Epithelial cell of esophagus (primary cell): ENCODE data around the gene ELOA.
"Not testable (repeated sequence)": the region's sequence is repeated elsewhere in the genome, so short reads cannot be mapped to it uniquely, and the experiment has no call there.

Experiments used
- DNase-seq: peaks from one replicate; pipeline ENCODE4 v3.0.0; 2010; ENCODE audit warnings: low read depth
- H3K4me3 ChIP-seq: 2 replicates; pipeline ENCODE4 v1.5.1; 2011; ENCODE audit warnings: mild to moderate bottlenecking, low read length, control low read depth
- TF ChIP-seq, protein P1 (sequence below): IDR thresholded peaks from 2 replicates; pipeline ENCODE4 v1.5.1; 2011; ENCODE audit warnings: low read depth, mild to moderate bottlenecking, low read length, control low read depth, inconsistent platforms; ENCODE audit not compliant: insufficient read depth; ENCODE audit errors: missing control alignments

ELOA gene

DNA sequence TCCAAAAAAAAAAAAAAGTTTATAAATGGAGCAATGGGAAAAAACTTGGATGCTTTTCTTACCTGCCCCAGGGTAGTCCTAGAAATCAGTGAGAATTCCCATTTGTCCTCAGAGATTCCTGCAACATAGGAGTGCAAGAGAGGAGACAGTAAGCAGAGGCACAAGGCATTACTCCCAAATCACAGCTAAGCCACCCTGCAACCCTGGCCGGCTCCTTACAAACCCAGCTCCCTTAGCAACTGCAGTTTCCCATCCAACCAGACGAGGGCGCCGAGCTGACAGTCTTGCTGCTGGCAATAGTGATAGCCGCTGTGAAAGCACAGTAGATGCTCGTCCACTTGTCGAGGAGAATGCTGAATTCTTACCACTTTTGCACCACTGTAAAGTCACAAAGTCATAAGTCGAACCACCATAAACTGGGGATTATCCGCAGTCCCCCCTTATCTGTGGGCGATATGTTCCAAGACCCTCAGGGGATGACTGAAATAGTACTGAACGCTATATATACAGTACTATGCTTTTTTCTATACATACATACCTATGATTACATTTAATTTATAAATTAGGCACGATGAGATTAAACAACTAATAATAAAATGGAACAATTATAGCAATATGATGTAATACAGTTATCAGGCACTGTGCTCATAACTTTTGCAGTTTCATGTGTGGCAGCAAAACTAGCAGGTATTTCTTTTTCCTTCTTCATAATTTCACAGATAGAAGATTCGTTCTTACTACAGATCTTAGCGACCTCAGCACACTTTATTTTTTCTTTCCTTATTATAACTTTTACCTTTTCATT is 29.0 kb downstream of the ELOA start:
- H3K4me3 ChIP-seq, result no peak overlapping the region
- peak; percentile 85 for DNase-seq
- TF ChIP-seq, protein P1, sequence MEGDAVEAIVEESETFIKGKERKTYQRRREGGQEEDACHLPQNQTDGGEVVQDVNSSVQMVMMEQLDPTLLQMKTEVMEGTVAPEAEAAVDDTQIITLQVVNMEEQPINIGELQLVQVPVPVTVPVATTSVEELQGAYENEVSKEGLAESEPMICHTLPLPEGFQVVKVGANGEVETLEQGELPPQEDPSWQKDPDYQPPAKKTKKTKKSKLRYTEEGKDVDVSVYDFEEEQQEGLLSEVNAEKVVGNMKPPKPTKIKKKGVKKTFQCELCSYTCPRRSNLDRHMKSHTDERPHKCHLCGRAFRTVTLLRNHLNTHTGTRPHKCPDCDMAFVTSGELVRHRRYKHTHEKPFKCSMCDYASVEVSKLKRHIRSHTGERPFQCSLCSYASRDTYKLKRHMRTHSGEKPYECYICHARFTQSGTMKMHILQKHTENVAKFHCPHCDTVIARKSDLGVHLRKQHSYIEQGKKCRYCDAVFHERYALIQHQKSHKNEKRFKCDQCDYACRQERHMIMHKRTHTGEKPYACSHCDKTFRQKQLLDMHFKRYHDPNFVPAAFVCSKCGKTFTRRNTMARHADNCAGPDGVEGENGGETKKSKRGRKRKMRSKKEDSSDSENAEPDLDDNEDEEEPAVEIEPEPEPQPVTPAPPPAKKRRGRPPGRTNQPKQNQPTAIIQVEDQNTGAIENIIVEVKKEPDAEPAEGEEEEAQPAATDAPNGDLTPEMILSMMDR, result peak; percentile 99

DNA sequence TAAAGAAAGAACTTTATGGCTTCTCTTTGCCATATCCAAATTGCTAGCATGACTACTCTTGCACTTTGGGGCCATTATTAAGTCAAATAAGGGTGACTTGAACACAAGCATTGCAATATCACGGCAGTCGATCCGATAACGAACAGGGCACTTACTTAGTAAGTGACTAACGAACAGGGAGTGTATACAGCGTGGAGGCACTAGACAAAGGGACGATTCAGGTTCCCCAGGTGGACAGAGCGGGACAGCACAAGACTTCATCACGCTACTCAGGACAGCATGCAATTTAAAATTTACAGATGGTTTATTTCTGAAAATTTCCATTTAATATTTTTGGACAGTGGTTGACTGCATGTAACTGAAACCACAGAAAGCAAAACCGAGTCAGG is 29.6 kb downstream of the ELOA start:
- TF ChIP-seq, protein P1, result no peak
- DNase-seq, result no peak
- H3K4me3 ChIP-seq, result no peak overlapping the region

DNA sequence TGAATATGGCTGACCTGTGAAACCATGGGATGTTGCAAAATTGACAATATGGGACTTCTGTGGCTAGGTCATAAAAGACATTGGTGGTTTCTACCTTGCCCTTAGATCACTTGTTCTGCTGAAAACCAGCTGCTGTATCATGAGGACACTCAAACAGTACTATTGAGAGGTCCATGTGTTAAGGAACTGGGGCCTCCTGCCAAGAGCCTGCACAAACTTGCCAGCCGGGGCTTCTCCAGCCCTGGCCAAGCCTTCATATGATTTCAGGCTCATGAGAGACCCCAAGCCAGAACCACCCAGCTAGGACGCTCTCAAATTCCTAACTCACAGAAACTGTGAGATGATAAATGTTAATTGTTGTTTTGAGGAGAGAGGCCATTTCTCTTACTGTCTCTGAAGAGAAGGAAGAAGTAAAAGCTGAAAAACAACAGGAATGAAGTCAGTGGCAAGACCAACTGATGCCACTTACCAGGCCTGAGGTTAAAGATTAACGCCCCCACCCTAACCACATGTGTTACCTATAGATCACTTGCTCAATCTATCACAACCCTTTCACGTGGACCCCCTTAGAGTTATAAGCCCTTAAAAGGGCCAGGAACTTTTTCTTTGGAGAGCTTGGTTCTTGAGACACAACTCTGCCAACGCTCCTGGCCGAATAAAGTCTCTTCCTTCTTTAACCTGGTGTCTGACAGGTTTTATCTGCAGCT is 31.1 kb downstream of the ELOA start:
- no peak for DNase-seq
- TF ChIP-seq, protein P1, result no peak
- H3K4me3 ChIP-seq, result no peak overlapping the region

DNA sequence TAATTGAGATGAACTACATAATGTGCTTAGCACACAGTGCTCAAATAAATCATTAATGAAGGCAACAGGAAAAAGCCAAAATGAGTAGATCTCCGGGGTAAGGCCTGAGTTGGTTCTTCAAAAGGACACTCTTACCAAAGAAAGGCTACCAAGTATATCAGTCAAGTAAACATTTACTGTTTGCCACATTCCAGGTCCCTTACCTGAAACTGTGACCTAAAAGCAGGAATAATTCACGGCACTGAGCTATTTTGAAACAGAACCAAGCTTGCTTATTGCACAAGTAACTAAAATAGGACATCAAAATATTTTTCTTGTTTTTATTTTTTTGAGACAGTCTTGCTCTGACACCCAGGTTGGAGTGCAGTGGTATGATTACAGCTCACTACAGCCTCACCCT is 32.9 kb downstream of the ELOA start:
- DNase-seq, result no peak
- TF ChIP-seq, protein P1, result no peak
- no peak overlapping the region for H3K4me3 ChIP-seq

DNA sequence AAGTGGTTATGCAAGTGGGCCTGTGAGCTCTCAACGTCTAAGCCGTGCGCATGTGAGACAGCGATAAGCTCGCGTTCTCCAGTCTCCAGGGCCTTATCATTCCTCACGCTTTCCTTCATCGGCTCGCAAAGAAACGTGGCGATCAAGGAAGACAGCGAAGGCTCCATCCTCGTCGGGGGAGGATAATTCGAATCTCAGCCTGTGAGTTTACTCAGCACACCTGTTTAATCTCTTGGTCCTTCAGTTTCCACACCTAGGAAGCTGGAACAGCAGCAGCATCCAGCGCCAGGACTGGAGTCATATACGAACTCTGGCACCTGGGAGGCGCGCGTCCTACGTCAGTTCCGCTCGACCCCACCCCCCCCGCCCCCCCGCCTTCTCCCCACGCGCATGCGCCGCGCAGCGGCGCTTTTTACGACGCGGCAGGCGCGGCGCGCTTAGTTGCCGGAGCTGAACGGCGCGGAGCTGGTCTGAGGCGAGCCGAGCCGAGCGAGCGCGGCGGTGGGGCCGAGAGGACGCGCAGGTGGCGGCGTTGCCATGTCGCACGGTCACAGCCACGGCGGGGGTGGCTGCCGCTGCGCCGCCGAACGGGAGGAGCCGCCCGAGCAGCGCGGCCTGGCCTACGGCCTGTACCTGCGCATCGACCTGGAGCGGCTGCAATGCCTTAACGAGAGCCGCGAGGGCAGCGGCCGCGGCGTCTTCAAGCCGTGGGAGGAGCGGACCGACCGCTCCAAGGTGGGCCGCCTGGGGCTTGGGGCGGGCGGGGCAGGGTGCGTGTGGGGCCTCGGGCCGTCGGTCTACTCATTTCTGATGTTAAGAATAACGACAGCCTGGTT is 34.9 kb downstream of the ELOA start, which contains the start of gene PITHD1:
Gene PITHD1, plus strand, starts transcription at position 440 of the 836 bp plus-strand sequence. Its CDS starts 98 bp downstream, at position 538.
- peak within 1 kb of the TSS; percentile 79 for H3K4me3 ChIP-seq
- TF ChIP-seq, protein P1, result no peak
- peak; percentile 86 for DNase-seq

DNA sequence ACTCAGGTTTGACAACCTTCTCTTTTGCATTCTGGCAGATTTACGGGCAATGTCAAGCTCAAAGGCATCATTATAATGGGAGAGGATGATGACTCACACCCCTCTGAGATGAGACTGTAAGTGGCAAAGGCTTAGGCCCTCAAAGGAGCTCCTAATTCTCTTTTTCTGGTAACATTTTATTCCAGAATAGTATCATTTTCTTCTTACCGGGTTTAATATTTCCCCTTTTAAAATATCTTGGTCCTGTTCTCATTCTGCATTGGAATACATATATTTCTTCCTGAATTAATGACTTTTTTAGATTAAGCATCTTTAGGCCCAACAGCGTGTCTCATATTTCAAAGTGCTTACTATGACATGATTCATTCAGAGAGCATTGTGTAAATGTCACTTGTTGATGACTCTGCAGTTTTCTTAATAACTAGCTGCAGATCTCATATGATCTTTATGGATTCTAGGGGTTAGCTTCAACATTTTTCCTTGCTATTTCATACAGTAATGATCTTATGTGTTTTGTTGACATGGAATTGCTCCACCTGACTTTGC is 36.6 kb downstream of the ELOA start:
- DNase-seq, result peak; percentile 65
- TF ChIP-seq, protein P1, result no peak
- H3K4me3 ChIP-seq, result no peak overlapping the region

DNA sequence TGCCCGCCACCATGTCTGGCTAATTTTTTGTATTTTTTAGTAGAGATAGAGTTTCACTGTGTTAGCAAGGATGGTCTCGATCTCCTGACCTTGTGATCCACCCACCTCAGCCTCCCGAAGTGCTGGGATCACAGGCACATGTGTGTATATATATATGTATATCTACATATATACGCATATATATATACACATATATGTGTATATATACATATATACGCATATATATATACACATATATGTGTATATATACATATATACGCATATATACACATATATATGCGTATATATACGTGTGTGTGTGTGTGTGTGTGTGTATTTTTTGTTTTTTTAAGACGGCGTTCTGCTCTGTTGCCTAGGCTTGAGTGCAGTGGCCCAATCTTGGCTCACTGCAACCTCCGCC is 39.9 kb downstream of the ELOA start:
- DNase-seq, H3K4me3 ChIP-seq: not testable (repeated sequence)
